ENCODE measurements around the gene NTN3. TPM values are rescaled to one million over a fixed set of nuclear protein-coding genes. Genes with fewer than 3 reads are reported as not detected.

NTN3 gene
- total RNA-seq, result 0.15 and 0.34 TPM in 2 replicates

GRCh38 chr16:2471016-2471652 is at the start of gene NTN3:
Gene NTN3, plus strand, starts transcription at chr16:2471297. Its CDS starts 405 bp downstream, at chr16:2471702.

GRCh38 chr16:2429034-2429770 is 41.9 kb upstream of the NTN3 start, which contains the start of gene CCNF:
Gene CCNF, plus strand, starts transcription at chr16:2429447. Its CDS starts 35 bp downstream, at chr16:2429482.

DNA sequence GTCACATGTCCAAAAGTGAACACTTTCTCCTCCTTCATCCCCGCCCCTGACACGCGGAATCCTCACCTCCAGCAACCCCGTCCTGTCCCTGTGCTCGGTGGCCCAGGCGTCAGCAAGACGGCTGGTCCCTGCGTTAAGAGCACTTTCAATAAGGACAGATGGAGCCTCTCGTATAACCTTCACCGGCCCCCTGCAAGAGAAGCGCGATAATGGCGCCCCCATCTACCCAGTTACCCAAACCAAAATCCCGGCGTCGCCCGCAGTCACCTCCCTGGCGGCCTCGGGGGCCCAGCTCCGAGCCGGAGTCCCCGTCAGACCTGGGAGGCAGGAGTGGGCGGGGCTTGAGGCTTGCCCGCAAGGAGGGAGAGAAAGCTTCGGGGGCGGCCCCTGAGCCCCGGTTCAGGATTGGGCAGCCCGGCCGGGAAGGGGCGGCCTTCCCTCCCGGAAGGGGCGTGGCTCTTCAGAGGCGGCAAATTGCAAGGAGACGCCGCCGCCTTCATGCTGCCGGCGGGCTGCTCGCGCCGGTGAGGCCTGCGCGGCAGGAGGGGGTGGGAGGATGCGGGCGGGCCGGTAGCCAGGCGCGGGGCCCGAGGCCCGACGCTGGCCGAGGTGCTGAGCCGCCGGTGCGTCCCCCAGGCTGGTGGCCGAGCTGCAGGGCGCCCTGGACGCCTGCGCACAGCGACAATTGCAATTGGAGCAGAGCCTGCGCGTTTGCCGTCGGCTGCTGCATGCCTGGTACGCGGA is 11.3 kb upstream of the NTN3 start, which contains the start of gene TEDC2:
Gene TEDC2, plus strand, starts transcription at position 463 of the 744 bp plus-strand sequence. Its CDS starts 36 bp downstream, at position 499.

DNA sequence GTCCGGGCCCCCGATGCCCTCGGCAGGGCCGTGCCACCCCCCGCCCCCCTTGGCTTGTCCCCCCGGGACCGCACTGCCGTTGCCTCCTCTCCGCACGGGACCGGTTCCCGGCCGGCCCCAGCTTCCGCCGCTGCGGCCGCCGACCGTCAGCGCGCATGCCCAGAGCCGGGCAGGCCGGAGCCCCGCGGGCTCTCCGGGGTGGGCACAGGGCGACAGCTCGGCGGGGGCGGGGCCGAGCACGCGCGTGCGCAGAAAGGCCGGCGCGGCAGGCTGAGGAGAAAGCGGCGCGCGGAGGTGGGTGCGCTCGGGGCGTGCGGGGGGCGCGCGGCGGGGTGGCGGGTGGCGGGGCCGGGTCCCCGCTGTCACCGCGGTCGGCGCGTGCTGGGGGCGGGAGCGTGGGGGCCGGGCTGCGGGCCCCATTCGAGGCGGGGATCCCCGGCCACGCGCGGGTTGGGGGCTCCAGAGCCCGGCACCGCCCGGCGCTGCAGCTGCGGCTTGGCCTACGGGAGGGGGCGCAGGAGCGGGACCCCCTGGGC is 3.8 kb downstream of the NTN3 start, which contains the start of gene TBC1D24:
Gene TBC1D24, plus strand, starts transcription at position 251 of the 536 bp plus-strand sequence. CDS start 21,022 bp downstream, outside the sequence.

GRCh38 chr16:2513405-2514332 is 42.6 kb downstream of the NTN3 start, which contains the start of gene ATP6V0C:
Gene ATP6V0C, plus strand, starts transcription at chr16:2513952. Its CDS starts 152 bp downstream, at chr16:2514104.

DNA sequence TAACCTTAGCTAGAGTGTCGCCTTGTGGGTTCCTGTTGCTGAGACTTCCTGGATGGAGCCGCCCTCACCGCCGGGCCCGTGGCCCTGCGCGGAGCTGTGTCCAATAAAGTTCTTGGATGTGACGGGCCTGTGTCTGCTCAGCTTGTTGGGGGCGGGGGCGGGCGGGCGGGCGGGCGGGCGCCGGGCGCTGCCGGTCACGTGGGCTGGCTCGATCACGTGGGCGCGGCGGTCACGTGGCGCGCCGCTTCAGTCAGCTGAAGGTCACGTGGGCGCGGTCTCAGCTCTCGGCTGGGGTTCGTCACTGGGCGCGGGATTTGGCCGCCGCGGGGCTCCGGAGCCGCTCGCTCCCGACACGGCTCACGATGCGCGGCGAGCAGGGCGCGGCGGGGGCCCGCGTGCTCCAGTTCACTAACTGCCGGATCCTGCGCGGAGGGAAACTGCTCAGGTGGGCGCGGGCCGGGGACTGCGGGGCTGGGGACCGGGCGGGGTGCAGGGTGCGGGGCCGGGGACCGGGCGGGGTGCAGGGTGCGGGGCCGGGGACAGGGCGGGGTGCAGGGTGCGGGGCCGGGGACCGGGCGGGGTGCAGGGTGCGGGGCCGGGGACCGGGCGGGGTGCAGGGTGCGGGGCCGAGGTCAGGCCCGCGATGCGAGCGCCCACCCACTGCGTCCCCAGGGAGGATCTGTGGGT is 49.1 kb downstream of the NTN3 start, which contains the start of gene AMDHD2:
Gene AMDHD2, plus strand, starts transcription at position 275 of the 687 bp plus-strand sequence. Its CDS starts 88 bp downstream, at position 363.

Other genes starting within 250 kb of the NTN3 start
- 22.9 and 25.2 TPM in 2 replicates for gene E4F1, start 247.7 kb upstream of the NTN3 start, total RNA-seq
- 0.15 and 1.0 TPM in 2 replicates for gene DNASE1L2, start 234.9 kb upstream of the NTN3 start, total RNA-seq
- gene ECI1, start 219.7 kb upstream of the NTN3 start, total RNA-seq, result 54.3 and 66.3 TPM in 2 replicates
- 218 and 221 TPM in 2 replicates for gene RNPS1, start 203.2 kb upstream of the NTN3 start, total RNA-seq
- 0.15 and 0.34 TPM in 2 replicates for gene ABCA3, start 130.6 kb upstream of the NTN3 start, total RNA-seq
- gene CCNF, start 41.9 kb upstream of the NTN3 start, total RNA-seq, result 39.3 and 42.1 TPM in 2 replicates
- gene TEDC2, start 11.2 kb upstream of the NTN3 start, total RNA-seq, result 23.8 and 25.9 TPM in 2 replicates
- gene TBC1D24, start 3.8 kb downstream of the NTN3 start, total RNA-seq, result 6.8 and 9.9 TPM in 2 replicates
- gene ATP6V0C, start 42.7 kb downstream of the NTN3 start, total RNA-seq, result 44.6 and 45.0 TPM in 2 replicates
- gene AMDHD2, start 49.1 kb downstream of the NTN3 start, total RNA-seq, result 23.9 and 26.2 TPM in 2 replicates
- gene CEMP1, start 60.1 kb downstream of the NTN3 start, total RNA-seq, result not detected in 2 replicates
- 13.1 and 13.6 TPM in 2 replicates for gene PDPK1, start 66.7 kb downstream of the NTN3 start, total RNA-seq
- 27.6 and 34.2 TPM in 2 replicates for gene KCTD5, start 211.2 kb downstream of the NTN3 start, total RNA-seq
- 0.50 and 0.74 TPM in 2 replicates for gene PRSS27, start 248.9 kb downstream of the NTN3 start, total RNA-seq

Data from bronchus fibroblast of lung (primary cell).